ENCODE results near the gene GPR39.

Gene GPR39

GRCh38 chr2:132615329-132616085 lies 198.9 kb downstream of the GPR39 start:
- Histone ChIP-seq H3K36me3 (ENCODE audit: control insufficient read depth, low read length) (no peaks in the 10 kb centered on the region), H3K27me3 (ENCODE audit: control insufficient read depth, low read length) (no peaks in the 10 kb centered on the region), H3K9me3 (ENCODE audit: control insufficient read depth, insufficient read depth, low read length) (no peaks in the 10 kb centered on the region), H3K79me2 (ENCODE audit: control insufficient read depth, low read length) (no peaks in the 10 kb centered on the region), H3K9me2 (replicated peaks; ENCODE audit: control insufficient read depth, low read length) (no peaks in the 10 kb centered on the region), H4K20me1 (ENCODE audit: control insufficient read depth, insufficient read depth, low read depth, low read length) (no peaks in the 10 kb centered on the region), H3K4me2 (ENCODE audit: low read length) (no peak overlapping the region), H3K27ac (ENCODE audit: low read depth, low read length) (no peak overlapping the region), H3K4me3 (ENCODE audit: low read length) (no peak overlapping the region), H3F3A (ENCODE audit: control insufficient read depth, insufficient read depth) (no peaks in the 10 kb centered on the region), H3K4me1 (ENCODE audit: control insufficient read depth, low read length) (no peaks in the 10 kb centered on the region)
- TF ChIP-seq EZH2phosphoT487 (IDR thresholded peaks at IDR 0.05; ENCODE audit: borderline replicate concordance, low read length), result no peak
- TF ChIP-seq CTCF (IDR thresholded peaks at IDR 0.05; ENCODE audit: low read depth, low read length, poor library complexity, severe bottlenecking), result no peak

GRCh38 chr2:132617989-132618388 lies 201.4 kb downstream of the GPR39 start:
- no peak overlapping the region for H3K4me3 ChIP-seq (ENCODE audit: low read length)
- no peaks in the 10 kb centered on the region for H3K27me3 ChIP-seq (ENCODE audit: control insufficient read depth, low read length)
- H3F3A ChIP-seq (ENCODE audit: control insufficient read depth, insufficient read depth), result no peaks in the 10 kb centered on the region
- no peaks in the 10 kb centered on the region for H3K9me3 ChIP-seq (ENCODE audit: control insufficient read depth, insufficient read depth, low read length)
- no peaks in the 10 kb centered on the region for H3K36me3 ChIP-seq (ENCODE audit: control insufficient read depth, low read length)
- no peaks in the 10 kb centered on the region for H3K79me2 ChIP-seq (ENCODE audit: control insufficient read depth, low read length)
- no peaks in the 10 kb centered on the region for H3K4me1 ChIP-seq (ENCODE audit: control insufficient read depth, low read length)
- TF ChIP-seq CTCF (IDR thresholded peaks at IDR 0.05; ENCODE audit: low read depth, low read length, poor library complexity, severe bottlenecking), result no peak
- no peak for TF ChIP-seq EZH2phosphoT487 (IDR thresholded peaks at IDR 0.05; ENCODE audit: borderline replicate concordance, low read length)
- no peak overlapping the region for H3K4me2 ChIP-seq (ENCODE audit: low read length)
- no peaks in the 10 kb centered on the region for H4K20me1 ChIP-seq (ENCODE audit: control insufficient read depth, insufficient read depth, low read depth, low read length)
- H3K27ac ChIP-seq (ENCODE audit: low read depth, low read length), result no peak overlapping the region
- H3K9me2 ChIP-seq (replicated peaks; ENCODE audit: control insufficient read depth, low read length), result no peaks in the 10 kb centered on the region

- H3F3A ChIP-seq (ENCODE audit: control insufficient read depth, insufficient read depth), result no peaks in the 10 kb centered on the region
- no peaks in the 10 kb centered on the region for H3K27me3 ChIP-seq (ENCODE audit: control insufficient read depth, low read length)
- no peaks in the 10 kb centered on the region for H3K79me2 ChIP-seq (ENCODE audit: control insufficient read depth, low read length)
- no peaks in the 10 kb centered on the region for H3K9me2 ChIP-seq (replicated peaks; ENCODE audit: control insufficient read depth, low read length)
- no peaks in the 10 kb centered on the region for H3K36me3 ChIP-seq (ENCODE audit: control insufficient read depth, low read length)
- no peak overlapping the region for H3K27ac ChIP-seq (ENCODE audit: low read depth, low read length)
- no peaks in the 10 kb centered on the region for H4K20me1 ChIP-seq (ENCODE audit: control insufficient read depth, insufficient read depth, low read depth, low read length)
- H3K9me3 ChIP-seq (ENCODE audit: control insufficient read depth, insufficient read depth, low read length), result no peaks in the 10 kb centered on the region
- no peak overlapping the region for H3K4me3 ChIP-seq (ENCODE audit: low read length)
- no peak overlapping the region for H3K4me2 ChIP-seq (ENCODE audit: low read length)
- TF ChIP-seq EZH2phosphoT487 (IDR thresholded peaks at IDR 0.05; ENCODE audit: borderline replicate concordance, low read length) (no peak), CTCF (IDR thresholded peaks at IDR 0.05; ENCODE audit: low read depth, low read length, poor library complexity, severe bottlenecking) (no peak)
- no peaks in the 10 kb centered on the region for H3K4me1 ChIP-seq (ENCODE audit: control insufficient read depth, low read length)
These were observed 202.1 kb downstream of the GPR39 start for GRCh38 chr2:132618734-132619133.
